B cell (primary cell): ENCODE measurements around the gene SMAP2.

Experiments used
- EZH2 ChIP-seq: IDR thresholded peaks from 2 replicates; pipeline ENCODE4 v1.6.1; 2012; ENCODE audit warnings: borderline replicate concordance, low read depth, mild to moderate bottlenecking, moderate library complexity, low read length; ENCODE audit not compliant: insufficient read depth, poor library complexity, severe bottlenecking
- TF ChIP-seq, protein P1 (sequence below): fragments of 200-600 bp; IDR thresholded peaks from one replicate; pipeline ENCODE4 v1.8.0; 2022; ENCODE audit warnings: antibody characterized with exemption, mild to moderate bottlenecking

GRCh38 chr1:40438391-40439015, 65.0 kb downstream of the SMAP2 start:
- TF ChIP-seq, protein P1, sequence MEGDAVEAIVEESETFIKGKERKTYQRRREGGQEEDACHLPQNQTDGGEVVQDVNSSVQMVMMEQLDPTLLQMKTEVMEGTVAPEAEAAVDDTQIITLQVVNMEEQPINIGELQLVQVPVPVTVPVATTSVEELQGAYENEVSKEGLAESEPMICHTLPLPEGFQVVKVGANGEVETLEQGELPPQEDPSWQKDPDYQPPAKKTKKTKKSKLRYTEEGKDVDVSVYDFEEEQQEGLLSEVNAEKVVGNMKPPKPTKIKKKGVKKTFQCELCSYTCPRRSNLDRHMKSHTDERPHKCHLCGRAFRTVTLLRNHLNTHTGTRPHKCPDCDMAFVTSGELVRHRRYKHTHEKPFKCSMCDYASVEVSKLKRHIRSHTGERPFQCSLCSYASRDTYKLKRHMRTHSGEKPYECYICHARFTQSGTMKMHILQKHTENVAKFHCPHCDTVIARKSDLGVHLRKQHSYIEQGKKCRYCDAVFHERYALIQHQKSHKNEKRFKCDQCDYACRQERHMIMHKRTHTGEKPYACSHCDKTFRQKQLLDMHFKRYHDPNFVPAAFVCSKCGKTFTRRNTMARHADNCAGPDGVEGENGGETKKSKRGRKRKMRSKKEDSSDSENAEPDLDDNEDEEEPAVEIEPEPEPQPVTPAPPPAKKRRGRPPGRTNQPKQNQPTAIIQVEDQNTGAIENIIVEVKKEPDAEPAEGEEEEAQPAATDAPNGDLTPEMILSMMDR = peak; percentile 83
- no peak for TF ChIP-seq EZH2
